RPMI7951 (cell line): ENCODE data around the gene CPNE5. TPM values are rescaled to one million over a fixed set of nuclear protein-coding genes. Genes with fewer than 3 reads are reported as not detected.

ENCODE experiments used
- DNase-seq: peaks from one replicate; pipeline ENCODE4 v3.0.0-alpha.2; 2012; ENCODE audit warnings: low read depth
- total RNA-seq: library from RNA; depleted of rRNA; stranded (reverse); fragments of >200 nt; shearing (Covaris generic); gene quantifications from 2 replicates; pipeline ENCODE4 v1.2.3, GENCODE V29; 2014

Gene CPNE5
- total RNA-seq, 1 experiment from 2014 or later, result not detected

- DNase-seq, result no peak
Observed at GRCh38 chr6:36749829-36750489, 89.3 kb downstream of the CPNE5 start.

- DNase-seq, result no peak
Observed at GRCh38 chr6:36746251-36746650, 93.0 kb downstream of the CPNE5 start.

GRCh38 chr6:36745836-36746235, 93.4 kb downstream of the CPNE5 start:
- no peak for DNase-seq

GRCh38 chr6:36745283-36745682, 94.0 kb downstream of the CPNE5 start:
- no peak for DNase-seq

GRCh38 chr6:36744304-36744673, 95.0 kb downstream of the CPNE5 start:
- DNase-seq, result no peak

- DNase-seq, result no peak
Observed at GRCh38 chr6:36743538-36744303, 95.5 kb downstream of the CPNE5 start.

- DNase-seq, result no peak
Observed at GRCh38 chr6:36743032-36743431, 96.2 kb downstream of the CPNE5 start.

- DNase-seq, result no peak
Observed at GRCh38 chr6:36742146-36742545, 97.1 kb downstream of the CPNE5 start.

- DNase-seq, result no peak
Observed at GRCh38 chr6:36740818-36741179, 98.4 kb downstream of the CPNE5 start.

- no peak for DNase-seq
Observed at GRCh38 chr6:36739947-36740817, 99.1 kb downstream of the CPNE5 start.

- DNase-seq, result no peak
Observed at GRCh38 chr6:36738108-36738507, 101.1 kb downstream of the CPNE5 start.

GRCh38 chr6:36737043-36737785, 102.0 kb downstream of the CPNE5 start:
- no peak for DNase-seq

GRCh38 chr6:36735110-36736071, 103.9 kb downstream of the CPNE5 start:
- no peak for DNase-seq

- no peak for DNase-seq
Observed at GRCh38 chr6:36734486-36735060, 104.7 kb downstream of the CPNE5 start.

- no peak for DNase-seq
Observed at GRCh38 chr6:36733300-36733699, 105.9 kb downstream of the CPNE5 start.

GRCh38 chr6:36731622-36732310, 107.5 kb downstream of the CPNE5 start:
- no peak for DNase-seq

GRCh38 chr6:36730424-36731380, 108.5 kb downstream of the CPNE5 start:
- no peak for DNase-seq

GRCh38 chr6:36729161-36729524, 110.1 kb downstream of the CPNE5 start:
- DNase-seq, result peak; percentile 35
